HG03066 (cell line): ENCODE results near the gene DUSP9.
"Not testable (repeated sequence)": the region's sequence is repeated elsewhere in the genome, so short reads cannot be mapped to it uniquely, and the experiment has no call there.

Experiments used
- ATAC-seq: cut with Tn5 transposase; IDR thresholded peaks from one replicate; pipeline ENCODE4 v1.9.1; 2021; ENCODE audit warnings: low read depth; ENCODE audit not compliant: unreplicated experiment

The DUSP9 gene

GRCh38 chrX:153688911-153689590, 42.0 kb downstream of the DUSP9 start:
- no peak for ATAC-seq

DNA sequence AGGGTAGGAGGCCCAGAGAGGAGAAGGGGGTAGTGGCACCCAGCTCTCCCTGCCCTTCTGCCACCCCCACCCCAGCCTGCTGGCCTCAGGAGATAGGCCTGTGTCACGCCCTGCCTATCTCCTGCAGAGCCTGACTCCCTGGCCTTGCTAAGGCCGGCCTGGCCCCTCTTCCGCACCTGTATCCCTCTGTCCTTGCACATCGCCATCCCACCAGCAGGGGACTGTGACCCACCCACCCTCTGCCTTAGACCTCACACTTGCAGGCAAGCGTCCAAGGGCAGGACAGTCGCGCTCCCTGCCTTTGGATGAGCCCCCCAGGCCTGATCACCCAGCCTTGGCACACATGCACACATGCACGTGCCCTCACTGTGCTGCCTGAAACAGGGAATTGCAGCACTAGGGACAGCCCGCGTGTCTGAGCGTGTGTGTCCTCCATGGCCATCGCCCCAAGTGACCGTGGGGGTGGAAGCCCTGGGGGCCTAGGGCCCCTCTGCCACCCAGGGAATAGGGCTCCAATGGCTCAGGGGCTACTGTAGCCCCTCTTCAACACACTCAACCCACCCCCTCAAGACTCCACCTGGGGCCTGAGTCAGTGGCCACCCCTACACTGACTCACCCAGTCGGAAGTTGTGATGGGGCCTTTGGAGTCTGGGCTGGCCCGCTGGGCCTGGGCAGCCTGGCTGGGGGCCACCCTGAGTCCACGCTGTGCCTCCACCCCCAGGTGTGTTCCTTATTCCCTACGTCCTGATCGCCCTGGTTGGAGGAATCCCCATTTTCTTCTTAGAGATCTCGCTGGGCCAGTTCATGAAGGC, 42.9 kb downstream of the DUSP9 start:
- ATAC-seq, result no peak

DNA sequence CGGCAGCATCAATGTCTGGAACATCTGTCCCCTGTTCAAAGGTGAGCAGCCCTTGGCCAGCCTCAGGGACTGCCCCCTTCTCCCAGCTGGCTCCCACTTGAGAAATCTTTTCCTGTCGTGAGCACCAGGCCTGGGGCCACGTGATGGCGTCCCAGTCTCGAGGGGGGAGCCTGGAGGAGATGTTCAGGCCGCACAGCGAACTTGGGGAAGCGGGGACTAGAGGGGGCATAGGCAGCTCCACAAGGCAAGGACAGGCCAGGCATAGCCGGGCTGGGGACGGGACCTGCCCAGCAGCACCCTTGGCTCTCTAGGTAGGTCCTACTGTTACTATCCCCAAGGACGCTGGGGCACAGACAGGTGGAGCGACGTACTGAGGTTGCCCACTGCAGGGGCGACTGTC, 43.5 kb downstream of the DUSP9 start:
- ATAC-seq, result no peak

GRCh38 chrX:153691032-153691827, 44.2 kb downstream of the DUSP9 start:
- ATAC-seq, result not testable (repeated sequence)

DNA sequence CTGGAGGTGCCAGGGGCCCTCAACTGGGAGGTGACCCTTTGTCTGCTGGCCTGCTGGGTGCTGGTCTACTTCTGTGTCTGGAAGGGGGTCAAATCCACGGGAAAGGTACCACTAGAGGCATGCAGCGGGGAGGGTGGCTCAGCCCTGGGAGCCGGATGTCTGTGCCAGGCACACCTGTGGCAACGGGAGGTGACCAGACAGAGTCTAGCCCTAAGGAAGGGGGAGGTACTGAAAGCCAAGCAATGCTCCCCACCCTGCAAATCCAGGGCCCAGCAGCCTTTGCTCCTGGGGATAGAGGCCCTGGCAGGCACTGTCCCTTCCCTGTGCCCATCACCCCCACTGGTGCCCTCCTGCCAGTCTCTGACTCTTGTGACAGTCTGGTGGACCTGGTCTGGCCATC, 45.0 kb downstream of the DUSP9 start:
- no peak for ATAC-seq

DNA sequence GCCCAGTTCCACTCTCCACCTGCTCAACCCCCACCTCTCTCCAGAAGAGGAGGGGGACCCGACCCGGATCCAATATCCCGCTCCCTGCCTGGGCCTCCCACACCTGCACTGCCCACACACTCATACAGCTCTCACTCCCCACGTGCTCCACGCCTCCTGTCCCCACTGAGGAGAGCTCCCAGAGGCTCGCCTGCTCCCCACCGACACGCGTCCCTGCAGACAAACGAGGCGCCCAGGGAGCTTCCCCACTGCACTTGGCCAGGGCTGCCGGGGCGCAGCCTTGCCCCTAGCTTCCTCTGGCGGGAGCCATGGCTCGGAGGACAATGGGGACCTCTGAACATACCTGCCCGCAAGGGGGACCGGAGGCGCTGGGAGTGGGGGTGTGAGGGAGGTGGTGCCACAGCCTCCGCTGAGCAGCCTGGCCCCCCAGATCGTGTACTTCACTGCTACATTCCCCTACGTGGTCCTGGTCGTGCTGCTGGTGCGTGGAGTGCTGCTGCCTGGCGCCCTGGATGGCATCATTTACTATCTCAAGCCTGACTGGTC, 45.7 kb downstream of the DUSP9 start:
- ATAC-seq, result no peak

- ATAC-seq, result no peak
These were observed 46.4 kb downstream of the DUSP9 start for GRCh38 chrX:153693216-153694086.

GRCh38 chrX:153694256-153694655, 47.3 kb downstream of the DUSP9 start:
- not testable (repeated sequence) for ATAC-seq

DNA sequence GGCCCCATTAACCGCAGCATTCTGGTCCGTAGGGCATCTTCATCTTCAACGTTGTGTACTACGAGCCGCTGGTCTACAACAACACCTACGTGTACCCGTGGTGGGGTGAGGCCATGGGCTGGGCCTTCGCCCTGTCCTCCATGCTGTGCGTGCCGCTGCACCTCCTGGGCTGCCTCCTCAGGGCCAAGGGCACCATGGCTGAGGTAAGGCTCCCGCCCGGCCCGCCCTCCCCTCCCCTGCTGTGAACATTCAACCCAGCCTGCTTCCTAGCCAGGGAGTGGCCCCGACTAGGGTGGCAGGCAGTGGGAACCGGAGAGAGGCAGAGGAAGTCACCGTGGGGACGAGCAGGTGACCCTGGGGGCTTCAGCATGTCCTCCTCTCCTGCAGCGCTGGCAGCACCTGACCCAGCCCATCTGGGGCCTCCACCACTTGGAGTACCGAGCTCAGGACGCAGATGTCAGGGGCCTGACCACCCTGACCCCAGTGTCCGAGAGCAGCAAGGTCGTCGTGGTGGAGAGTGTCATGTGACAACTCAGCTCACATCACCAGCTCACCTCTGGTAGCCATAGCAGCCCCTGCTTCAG, 47.8 kb downstream of the DUSP9 start:
- ATAC-seq, result no peak

- ATAC-seq, result no peak
These were observed 49.1 kb downstream of the DUSP9 start for GRCh38 chrX:153696100-153696499.

- ATAC-seq, result not testable (repeated sequence)
These were observed 49.5 kb downstream of the DUSP9 start for GRCh38 chrX:153696538-153696937.

- not testable (repeated sequence) for ATAC-seq
These were observed 50.2 kb downstream of the DUSP9 start for GRCh38 chrX:153696986-153697722.

DNA sequence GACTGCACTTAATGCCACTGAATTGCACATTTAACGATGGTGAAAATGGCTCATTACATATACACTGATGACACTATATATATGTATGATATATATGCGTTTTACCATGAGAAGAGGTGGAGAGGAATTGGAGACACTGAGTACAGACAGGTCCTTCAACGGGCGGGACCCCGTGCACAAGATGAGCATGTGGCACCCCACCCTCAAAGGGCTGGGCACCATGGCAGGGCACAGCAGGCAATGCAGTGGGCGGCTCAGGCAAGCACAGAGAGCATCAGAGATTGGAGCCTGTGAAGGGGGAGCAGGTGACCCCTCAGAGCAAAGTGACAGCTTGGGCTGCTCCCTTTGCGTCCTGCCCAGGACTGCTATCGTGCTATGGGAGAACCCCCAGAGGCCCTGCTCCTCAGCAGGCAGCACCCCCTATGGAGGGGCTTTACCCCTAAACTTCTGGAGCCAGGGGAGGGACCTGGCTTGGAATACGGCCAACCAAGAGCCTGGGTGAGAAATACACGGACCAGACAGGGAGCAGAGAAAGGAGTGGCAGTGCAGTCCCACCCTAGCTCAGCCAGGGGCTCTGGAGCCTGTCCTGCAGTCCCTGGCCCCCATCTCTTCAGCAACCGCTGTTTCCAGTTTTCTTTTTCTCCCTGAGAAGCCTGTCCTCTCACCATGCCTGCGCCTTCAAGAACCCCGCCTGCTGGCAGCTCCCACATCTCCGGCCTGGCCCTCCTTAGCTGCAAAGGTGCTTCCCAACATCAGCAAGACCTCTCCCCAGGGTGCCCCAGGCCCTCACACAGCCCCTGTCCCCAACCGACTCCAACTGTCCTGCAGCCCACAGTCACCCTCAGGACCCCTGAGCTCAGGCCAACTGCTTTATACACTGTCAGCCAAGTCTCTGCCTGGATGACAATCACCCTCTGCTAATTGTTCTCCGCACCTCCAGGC, 51.2 kb downstream of the DUSP9 start:
- no peak for ATAC-seq

DNA sequence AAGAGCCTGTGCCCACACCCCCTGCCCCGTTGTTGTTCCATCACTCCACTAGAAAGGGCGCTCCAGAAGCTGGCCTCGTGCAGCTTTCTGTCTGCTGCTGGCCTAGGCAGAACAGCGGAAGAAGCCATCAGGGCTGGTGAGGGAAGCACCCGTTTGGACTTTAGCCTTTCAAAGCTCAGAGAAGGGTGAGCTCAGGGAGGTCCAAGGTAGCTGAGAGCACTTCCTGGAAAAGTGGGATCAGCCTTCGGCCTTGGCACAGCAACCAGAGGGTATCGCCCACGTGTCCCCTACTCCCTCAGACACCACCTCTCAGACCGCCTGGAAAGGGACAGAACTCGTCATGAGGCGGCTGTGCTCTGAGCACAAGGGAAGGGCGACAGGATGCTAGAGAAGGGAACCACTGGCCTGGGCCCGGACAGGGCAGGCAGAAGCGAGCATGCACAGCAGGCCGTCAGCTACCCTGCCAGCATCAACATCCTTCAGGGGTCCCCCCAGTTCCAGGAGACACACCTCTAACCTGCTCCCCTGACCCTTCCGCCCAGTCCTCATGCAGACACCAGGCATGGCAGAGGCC, 52.3 kb downstream of the DUSP9 start:
- ATAC-seq, result not testable (repeated sequence)

GRCh38 chrX:153699784-153700371, 52.9 kb downstream of the DUSP9 start:
- not testable (repeated sequence) for ATAC-seq

- ATAC-seq, result no peak
These were observed 53.5 kb downstream of the DUSP9 start for GRCh38 chrX:153700376-153700945.
